NCI-H2081 treated with DMSO at 0.1 percent for 48 hours (cell line): ENCODE data around the gene LRCH3.

ENCODE experiments used
- DNase-seq: peaks from one replicate; lab custom pipeline; 2025; lab: John Stamatoyannopoulos, UW

LRCH3 gene

DNA sequence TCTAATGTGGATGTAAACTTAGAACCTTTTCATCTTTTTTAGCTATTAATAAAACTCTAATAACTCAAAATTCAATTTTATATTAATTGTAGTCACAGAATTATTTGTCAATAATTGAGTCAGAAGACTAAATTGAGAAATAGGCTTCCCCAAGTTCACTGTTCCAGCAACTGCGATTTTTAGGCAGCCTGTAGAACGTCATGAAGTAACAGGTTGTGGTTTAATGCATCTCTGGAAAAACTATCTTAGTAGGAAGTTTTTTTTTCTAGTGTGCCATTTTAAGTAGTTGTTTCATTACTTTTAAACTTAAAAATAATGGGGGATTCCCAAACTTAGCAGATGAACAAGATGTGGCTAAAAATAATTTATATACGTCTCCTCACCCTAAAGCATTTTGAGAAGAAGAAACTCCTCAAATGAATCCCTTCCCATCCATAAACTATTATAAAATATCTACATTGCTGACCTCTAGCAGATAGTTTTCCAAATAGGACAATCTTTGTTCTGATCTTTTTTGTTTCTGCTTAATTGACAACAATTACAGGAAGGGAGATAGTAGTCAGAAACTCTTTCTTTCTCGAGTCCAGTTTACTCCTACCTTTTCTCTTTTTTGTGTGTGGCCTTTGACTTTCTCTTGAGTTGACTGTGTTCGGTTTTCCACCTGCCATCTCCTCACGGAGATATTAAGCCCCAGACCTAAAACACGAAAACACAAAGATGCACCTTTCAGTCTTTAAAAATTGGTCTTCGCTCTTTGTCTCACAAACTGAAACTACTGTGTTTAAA is 43.1 kb downstream of the LRCH3 start:
- no peak for DNase-seq

DNA sequence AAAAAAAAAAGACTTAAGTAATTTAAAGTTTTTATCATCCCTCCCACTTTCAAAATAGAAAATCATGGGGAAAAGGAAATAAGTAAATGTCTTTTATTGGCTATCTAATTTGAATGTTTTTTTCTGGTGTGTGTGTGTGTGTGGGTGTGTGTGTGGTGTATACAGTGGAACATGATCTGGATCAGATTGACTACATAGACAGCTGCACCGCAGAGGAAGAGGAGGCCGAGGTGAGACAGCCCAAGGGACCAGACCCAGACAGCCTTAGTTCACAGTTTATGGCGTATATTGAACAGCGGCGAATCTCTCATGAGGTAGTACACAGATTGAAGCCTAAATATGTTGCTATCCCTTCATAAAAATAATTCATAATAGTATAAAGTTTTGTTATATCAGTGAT is 44.5 kb downstream of the LRCH3 start:
- no peak for DNase-seq

DNA sequence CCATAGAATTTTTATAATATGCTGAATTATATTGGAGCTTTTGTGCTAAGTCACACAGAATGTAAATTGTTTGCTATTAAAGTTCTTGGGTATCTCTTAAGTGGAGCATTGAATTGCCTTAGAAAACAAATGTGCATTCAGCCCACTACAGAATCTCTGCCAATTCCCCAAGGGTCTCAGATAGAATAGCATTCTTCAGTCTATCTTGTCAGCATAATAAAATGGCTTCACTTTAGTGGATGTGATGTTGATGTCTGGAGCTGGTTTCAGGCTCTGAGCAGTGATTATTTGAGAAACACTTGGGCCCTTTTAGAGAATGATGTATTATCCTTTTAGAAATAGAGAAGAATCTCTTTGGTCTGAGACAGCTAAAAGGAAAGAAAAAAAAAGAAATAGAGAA is 45.2 kb downstream of the LRCH3 start:
- no peak for DNase-seq

DNA sequence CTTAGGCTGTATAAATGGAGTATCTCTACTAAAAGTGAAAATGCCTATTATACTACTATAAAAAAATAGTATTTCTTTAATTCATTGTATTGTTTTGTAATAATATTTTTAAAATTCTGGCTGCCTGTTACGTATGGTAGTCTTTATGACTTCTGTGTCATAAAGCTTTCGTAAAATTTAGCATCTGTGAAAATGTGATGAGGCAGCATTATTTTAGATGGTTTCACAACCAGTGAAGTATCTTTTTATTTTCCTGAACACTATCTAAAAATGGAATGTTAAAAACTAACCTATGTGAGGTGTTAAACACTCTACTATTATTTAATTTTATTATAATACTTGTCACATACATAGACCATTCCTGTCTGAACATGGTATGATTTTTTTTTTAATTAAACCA is 46.2 kb downstream of the LRCH3 start:
- DNase-seq, result no peak

DNA sequence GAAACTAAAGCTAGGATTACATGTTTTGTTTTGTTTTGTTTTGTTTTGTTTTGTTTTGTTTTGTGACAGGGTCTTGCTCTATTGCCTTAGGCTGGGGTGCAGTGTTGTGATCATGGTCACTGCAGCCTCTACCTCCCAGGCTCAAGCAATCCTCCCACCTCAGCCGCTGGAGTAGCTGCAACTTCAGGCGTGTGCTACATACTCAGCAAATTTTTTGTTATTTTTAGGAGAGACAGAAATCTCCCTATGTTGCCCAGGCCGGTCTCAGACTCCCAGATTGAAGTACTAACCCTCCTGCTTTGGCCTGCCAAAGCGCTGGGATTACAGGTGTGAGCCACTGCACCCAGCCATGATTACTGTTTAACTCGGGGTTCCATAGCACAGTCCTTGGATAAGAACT is 50.7 kb downstream of the LRCH3 start:
- no peak for DNase-seq

DNA sequence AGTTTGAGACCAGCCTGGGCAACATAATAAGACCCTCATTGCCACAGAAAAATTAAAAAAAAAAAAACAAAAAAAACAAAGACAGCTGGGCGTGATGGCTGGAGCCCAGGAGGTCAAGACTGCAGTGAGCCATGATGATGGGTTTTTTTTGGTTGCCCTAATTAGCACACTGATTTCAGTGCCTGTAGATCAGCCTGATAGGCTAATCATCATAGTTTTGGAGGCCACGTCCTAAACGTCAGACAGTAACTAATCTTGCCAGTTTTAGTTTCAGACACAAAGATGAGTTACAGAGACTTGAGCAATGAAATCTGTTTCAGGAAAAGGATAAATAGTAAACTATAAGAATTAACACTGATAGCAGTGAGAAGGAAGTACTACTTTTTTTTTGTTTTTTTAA is 55.4 kb downstream of the LRCH3 start:
- DNase-seq, result no peak

DNA sequence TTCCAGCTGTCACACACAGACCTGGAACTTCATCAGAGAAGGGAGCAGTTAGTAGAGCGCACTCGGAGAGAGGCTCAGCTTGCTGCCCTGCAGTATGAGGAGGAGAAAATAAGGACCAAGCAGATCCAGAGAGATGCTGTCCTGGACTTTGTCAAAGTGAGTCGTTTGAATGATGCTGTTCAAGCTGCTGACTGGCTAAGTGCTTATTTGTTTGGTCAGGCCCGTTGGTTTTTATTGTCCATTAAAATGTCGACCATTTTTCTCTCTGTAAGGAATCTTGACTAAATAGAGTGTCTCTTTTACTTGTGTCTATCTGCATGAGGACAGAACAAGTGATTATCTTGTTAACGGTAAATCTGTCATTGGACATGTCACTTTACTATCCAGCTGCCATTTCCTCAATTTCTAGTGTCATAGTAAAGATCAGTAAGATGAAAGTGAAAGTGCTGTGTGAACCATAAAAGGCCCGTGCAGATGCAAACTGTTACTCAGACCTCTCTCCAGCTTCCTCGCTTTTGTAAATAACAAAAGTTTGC is 56.9 kb downstream of the LRCH3 start:
- DNase-seq, result no peak

DNA sequence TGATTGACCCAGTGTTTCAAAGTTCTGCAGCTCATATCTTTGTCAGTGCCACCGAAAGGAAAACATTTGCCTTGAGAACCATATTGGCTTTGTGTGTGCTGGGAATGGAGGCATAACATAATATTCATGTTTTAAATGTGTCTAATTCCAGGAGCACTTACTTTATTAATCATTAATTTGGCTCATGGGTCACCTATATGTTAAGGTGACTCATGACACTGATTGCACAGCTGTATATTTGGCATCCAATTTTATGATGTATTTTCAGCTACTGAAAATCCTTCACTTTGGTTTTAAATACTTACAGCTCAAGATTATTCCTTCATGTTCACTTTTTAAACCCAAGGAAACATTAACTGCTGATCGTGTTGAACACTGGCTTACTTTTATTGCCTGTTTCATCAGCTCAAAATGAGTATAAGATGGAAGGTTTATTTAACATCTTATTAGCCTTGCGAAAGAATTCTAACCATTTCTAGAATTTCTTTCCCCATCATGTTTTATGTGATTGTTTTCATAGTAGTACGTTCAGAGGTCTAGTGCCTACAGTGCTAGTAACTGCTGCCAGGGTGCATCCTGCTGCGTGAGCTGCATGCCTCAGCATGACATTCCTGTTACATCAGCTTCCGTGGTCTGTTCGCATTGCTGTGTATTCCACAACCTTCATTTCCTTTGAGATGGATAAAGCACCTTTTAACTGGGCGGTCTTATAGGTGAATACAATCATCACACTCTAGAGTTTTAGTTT is 63.7 kb downstream of the LRCH3 start:
- DNase-seq, result no peak

DNA sequence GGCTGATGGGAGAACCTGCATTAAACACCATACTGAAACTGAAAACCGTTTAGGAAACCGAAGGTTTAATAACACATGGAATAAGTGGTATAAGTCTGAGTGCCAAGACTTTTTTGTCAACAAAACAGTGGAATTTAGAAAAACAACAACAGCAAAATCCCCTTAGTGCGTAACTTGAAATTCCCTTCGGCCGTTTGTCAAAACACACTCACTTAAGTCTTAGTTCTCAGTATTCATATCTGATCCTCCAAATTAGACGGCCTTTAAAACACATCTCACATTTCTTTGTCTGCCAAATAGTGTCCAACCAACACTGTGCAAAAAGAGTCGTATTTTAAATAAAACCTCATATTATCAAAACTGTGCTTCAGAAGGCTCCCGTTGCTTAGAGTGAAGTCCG is 64.5 kb downstream of the LRCH3 start:
- DNase-seq, result no peak

DNA sequence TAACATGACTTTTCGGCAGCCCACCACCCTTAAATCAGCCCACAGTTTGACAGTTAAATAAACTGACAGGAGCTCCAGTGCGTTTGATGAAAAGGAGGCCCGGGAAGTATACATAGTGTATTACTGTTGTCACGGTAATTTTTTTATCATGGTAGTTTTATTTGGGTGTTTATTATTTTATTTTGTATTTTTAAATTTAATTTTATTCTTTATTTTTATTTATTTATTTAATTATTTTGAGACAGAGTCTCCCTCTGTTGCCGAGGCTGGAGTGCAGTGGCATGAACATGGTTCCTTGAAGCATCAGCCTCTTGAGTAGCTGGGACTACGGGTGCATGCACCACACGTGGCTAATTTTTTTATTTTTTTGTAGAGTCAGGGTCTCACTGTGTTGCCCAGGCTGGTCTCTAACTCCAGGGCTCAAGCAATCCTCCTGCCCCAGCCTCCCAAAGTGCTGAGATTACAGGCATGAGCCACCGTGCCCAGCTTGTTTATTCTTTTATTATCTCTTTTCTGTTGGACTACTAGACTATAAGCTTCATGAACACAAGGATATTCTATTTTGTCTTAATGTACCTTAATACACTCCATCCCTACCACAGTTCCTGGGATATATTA is 65.3 kb downstream of the LRCH3 start:
- no peak for DNase-seq

DNA sequence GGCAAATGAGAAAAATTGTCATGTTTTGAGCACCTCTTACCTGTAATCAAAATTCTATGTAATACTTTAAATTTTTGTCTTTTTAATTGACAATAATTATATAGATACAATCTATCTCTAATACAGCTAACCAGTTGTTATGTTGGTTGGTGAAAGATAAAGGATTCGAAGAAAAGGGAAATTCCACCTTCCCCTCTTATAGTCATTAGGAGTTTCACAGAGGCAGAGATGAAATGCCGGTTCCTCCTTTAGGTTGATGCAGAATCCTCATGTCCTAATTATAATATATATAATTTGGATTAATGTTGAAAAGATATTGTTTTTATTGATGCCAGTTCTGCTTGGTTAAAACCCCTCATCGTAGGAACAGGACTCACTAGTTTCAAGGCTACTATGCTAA is 67.1 kb downstream of the LRCH3 start:
- no peak for DNase-seq

DNA sequence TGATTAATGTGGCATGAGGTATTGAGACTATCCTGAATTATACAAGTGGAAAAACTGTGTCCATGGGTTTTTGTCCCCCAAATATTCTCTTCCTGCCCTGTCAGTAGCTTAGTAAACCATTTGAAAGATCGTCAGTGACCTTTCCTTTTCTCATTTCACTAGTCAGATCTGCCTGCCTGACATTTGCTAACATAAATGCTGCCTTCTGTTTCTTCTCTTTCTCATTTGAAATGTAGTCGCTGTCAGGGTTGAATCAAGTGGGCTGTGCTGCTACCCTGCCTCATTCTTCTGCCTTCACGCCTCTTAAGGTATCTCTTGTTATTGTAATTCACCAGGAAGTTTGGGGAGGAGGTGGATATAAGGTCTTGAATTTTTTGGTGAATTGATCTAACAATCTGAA is 67.5 kb downstream of the LRCH3 start:
- no peak for DNase-seq

DNA sequence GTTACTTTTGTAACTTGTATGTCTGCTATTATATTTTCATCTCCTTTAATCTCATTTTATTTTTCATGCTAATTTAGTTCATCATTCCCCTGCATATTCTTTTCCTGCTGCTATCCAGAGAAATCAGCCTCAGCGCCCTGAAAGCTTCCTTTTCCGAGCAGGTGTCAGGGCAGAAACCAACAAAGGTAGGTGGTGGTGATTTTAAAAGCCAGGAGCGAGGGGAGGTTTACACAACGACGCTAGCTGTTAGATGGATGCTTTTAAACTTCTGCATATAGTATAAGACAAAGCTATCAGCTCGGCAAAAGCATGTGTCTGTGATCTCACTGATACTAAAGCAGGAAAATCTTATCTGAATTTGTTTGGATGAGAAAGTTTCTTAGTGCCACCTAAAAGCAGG is 75.0 kb downstream of the LRCH3 start:
- DNase-seq, result no peak

DNA sequence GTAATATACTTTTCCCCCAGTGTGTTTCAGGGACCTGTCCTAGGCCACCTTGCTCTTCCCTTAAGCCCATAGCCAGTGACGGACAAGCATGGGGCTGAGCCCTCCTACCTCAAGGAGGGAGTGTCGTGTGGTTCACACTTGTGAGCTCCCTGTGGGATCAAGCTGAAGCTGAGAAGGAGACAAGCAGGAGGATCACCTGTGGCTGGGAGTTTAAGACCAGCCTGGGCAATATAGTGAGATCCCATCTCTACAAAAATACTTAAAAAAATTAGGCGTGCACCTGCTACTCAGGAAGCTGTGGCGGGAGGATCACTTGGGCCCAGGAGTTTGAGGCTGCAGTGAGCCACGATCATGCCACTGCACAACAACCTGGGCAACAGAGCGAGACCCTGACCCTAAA is 82.3 kb downstream of the LRCH3 start:
- no peak for DNase-seq

DNA sequence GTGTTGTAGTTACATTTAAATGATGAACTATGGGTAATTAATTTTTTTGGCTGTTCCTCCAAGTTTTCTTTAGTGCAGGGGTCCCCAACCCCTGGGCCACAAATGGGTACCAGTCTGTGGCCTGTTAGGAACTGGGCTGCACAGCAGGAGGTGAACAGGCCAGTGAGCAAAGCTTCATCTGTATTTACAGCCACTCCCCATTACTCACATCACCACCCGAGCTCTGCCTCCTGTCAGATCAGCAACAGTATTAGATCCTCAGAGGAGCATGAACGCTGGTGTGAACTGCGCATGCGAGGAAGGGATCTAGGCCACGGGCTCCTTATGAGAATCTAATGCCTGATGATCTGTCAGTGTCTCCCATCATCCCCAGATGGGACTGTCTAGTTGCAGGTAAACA is 83.0 kb downstream of the LRCH3 start:
- no peak for DNase-seq

DNA sequence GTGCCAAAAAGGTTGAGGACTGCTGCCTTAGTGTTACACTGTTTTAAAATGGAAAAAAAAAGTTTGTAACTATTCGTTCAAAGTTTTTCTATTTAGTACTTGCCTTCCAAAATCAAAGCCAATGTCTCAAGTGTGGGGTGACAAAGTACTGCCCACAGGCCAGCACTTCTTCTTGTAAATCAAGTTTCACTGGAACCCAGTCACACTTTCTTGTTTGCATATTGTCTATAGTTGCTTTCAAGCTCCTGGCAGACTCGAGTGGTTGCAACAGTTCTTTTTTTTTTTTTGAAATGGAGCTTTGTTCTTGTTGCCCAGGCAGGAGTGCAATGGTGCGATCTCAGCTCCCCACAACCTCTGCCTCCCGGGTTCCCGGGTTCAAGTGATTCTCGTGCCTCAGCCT is 83.6 kb downstream of the LRCH3 start:
- no peak for DNase-seq

DNA sequence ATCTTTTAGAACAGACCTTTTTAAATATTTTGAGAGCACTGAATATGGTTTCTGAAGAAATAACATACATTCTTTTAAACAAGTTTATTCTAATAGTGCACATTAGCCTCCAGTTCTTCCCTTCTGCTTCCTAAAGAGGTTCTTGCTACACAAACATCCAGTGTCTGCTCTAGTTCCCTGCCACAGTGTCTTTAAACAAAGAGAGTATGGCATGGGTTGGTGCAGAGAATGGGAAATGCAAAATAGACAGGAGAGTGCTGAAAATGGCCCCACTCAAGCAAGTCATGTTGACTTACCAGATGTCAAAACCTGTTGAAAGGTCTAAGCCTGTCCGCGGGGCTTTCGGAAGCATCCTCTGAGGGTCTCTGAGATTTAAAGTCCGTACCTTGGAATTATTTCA is 86.8 kb downstream of the LRCH3 start:
- DNase-seq, result no peak

DNA sequence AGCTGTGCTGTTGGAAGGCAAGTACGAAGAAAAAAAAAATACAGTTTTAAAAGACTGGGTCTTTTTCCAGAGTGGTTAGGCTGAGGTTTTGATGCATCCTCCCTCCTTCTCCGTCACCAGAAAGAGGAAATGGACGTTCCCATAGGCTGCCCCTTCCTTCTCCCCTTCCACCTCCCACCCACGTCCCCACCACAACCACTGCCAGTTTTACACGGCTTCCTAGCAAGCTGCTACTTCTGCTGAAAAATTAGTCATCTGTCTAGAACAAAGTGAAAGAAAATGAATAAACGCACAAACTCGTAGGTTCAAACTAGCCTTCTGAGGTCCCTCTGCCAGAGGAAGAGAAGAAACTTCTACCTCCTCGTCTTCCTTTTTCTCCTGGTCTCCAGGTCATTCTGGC is 87.4 kb downstream of the LRCH3 start:
- DNase-seq, result no peak

DNA sequence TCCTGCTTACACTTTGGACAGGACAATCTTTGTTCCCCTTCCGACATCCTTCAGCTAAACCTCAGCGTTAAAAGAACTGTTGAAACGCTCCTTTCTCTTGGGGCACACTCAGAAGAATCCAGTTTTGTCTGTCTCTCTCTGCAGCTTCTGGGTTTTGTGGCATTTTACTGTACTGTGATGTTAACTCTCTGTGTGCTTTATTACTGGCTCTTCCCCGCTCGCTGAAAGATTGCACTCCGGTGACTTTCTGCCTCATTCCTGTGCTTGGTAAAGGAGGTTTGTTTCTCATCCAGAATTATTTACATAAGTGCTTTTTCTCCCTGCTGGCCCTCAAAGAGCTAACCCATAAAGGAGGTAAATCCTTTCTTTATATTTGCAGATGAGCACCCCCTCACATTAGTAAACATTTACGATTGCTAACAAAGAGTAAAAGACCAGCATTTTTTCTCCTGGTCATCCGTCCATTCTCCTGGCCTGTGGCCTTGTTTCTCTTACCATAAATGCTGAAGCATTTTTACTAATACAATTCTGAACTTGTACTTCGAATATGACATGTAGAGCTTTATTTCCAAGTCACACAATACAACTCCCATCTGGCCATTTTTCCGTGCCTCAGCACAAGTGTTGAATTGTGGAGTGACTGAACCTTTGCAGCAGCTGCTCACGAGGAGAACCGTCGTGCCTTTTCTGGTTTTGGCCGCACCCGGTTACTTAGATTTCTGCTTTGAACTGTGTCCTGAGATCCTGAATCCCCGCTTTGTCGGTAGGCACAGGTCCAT is 89.6 kb downstream of the LRCH3 start:
- no peak for DNase-seq

DNA sequence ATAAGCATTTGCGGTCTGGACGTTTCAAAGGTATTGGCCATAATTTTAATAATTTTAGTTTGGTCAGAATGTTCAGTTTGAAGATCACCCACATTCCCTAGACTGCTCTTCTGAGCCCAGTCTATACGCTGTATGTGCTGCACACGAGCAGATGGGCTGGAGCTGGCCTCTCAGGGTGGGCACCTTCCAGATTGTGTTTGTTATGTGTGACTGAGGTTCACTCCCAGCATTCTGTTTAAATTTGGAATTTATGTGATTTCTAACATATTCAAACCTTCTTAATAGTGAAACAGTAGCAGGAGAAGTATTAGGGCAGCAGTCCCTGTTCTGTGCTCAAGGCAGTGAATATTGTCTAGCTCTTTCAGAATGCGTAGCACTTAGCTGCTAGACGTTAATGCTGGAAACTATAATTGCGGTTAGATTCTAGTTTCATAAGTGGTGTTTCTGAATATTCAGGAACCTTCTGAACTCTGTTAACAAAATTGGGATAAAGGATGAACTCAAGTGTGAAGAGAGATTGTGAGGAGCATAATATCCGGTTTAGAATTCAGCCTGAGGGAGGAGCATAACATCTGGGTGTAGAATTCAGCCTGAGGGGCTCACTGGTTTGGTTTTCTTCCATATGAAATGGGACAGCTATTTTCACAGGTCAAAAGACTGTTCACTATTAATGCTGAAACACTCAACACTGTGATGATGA is 90.4 kb downstream of the LRCH3 start:
- no peak for DNase-seq

DNA sequence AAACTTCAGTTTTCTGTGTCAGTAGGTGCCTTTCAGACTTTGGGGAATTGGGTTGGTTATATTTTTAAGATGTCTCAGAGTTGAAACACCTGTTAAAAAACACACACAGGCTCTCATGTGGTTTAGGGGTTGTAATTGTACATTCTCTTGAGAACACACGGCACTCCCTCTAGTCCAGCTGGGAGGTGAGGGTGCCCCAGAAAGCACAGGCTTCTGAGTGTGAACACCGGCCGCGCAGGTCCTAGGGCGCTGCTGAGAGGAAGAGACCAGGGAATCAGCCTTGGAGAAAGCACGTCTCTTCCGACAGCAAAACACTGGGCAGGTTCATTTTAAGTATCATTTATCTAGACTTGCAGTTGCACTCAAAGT is 90.9 kb downstream of the LRCH3 start:
- DNase-seq, result no peak

DNA sequence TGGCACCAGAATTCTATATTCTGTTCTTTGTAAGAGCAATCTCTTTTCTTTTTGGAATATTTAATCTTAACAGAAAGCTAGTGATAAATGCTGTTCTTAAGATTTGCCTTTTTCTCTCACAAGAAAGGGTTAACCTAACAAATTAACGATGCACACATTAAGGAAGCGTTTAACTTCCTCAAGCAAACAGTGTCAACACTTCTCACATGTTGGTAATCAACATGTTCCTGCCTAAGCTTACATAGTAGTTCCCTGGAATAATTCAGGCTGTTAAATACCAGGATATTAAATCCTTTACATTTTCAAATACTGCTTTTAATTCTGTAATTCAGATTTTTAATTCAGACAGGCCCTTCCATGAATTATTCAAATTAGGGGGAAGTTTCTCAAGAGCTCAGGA is 91.5 kb downstream of the LRCH3 start:
- DNase-seq, result no peak
